Head of caudate nucleus (tissue), 42 donors: Measurements from ENCODE around the gene BRMS1.
"Not testable (repeated sequence)": the region's sequence is repeated elsewhere in the genome, so short reads cannot be mapped to it uniquely, and the experiment has no call there.

ENCODE experiments used
- DNase-seq, 42 donors: peaks; one replicate each; pipeline versions ENCODE4 v3.0.0 to v3.0.0-alpha.2; 2020 to 2021; ENCODE audit warnings: mixed read lengths in 7 of 42
- intact Hi-C: fragments of 100-400 bp; cut with DNase I; formaldehyde crosslinking; loops from one replicate; pipeline ENCODE4 v1.15.0; 2022

BRMS1 gene

GRCh38 chr11:66344550-66345315 lies at the start of gene BRMS1:
Gene BRMS1, minus strand, starts transcription at chr11:66345104. Its CDS starts 2,870 bp downstream, at chr11:66342234.
- intact Hi-C loops = no loop called here
- DNase-seq = peak; percentile 96 to 100 (median 98)

GRCh38 chr11:66393954-66394353 lies 49.0 kb upstream of the BRMS1 start:
- intact Hi-C loops = no loop called here
- no peak for DNase-seq

GRCh38 chr11:66391322-66391721 lies 46.4 kb upstream of the BRMS1 start:
- DNase-seq = no peak
- intact Hi-C loops = no loop called here

- DNase-seq = peak in 41 of 42 donors; percentile 19 to 82 (median 57)
- intact Hi-C loops = no loop called here
Observed at GRCh38 chr11:66388780-66389386, 44.0 kb upstream of the BRMS1 start.

- DNase-seq = peak; percentile 66 to 94 (median 86)
- intact Hi-C loops = no loop called here
Observed at GRCh38 chr11:66386171-66387069, 41.5 kb upstream of the BRMS1 start.

- DNase-seq, intact Hi-C loops: not testable (repeated sequence)
Observed at GRCh38 chr11:66384316-66384715, 39.4 kb upstream of the BRMS1 start.

- DNase-seq, intact Hi-C loops: not testable (repeated sequence)
Observed at GRCh38 chr11:66380264-66380663, 35.4 kb upstream of the BRMS1 start.

- intact Hi-C loops = not testable (repeated sequence)
Observed at GRCh38 chr11:66373690-66374287, 28.9 kb upstream of the BRMS1 start.

GRCh38 chr11:66373265-66373664 lies 28.4 kb upstream of the BRMS1 start:
- intact Hi-C loops = no loop called here
- DNase-seq = peak in 8 of 42 donors; percentile 20 to 52 (median 34)

More at GRCh38 chr11:66373690-66374287, 28.9 kb upstream of the BRMS1 start:
- DNase-seq = not testable (repeated sequence)

- intact Hi-C loops = no loop called here
- DNase-seq = peak in 41 of 42 donors; percentile 38 to 83 (median 65)
Observed at GRCh38 chr11:66371627-66372415, 26.9 kb upstream of the BRMS1 start, which contains the start of gene SLC29A2. Gene SLC29A2, minus strand, starts transcription at chr11:66371760. Its CDS starts 169 bp downstream, at chr11:66371591.

- DNase-seq = no peak
- intact Hi-C loops = no loop called here
Observed at GRCh38 chr11:66369073-66369894, 24.4 kb upstream of the BRMS1 start.

GRCh38 chr11:66368484-66368883 lies 23.6 kb upstream of the BRMS1 start:
- DNase-seq = no peak

GRCh38 chr11:66367561-66368312 lies 22.8 kb upstream of the BRMS1 start:
- intact Hi-C loops = no loop called here
- DNase-seq = no peak

More at GRCh38 chr11:66368484-66368883, 23.6 kb upstream of the BRMS1 start:
- intact Hi-C loops = no loop called here

- intact Hi-C loops = no loop called here
- DNase-seq = no peak
Observed at GRCh38 chr11:66366844-66367477, 22.1 kb upstream of the BRMS1 start.

GRCh38 chr11:66365711-66366619 lies 21.1 kb upstream of the BRMS1 start:
- intact Hi-C loops = no loop called here
- no peak for DNase-seq
